A673 (cell line): ENCODE measurements around the gene PFN3. TPM values are rescaled to one million over a fixed set of nuclear protein-coding genes. Genes with fewer than 3 reads are reported as not detected.

ENCODE experiments used
- BruUV-seq: library from RNA; stranded (reverse); fragments of 400-500 nt; replicated peaks from 2 replicates; lab custom pipeline; 2021; lab: Mats Ljungman, UMichigan
- CTCF ChIA-PET: fragments of 300-600 bp; sonication (Branson Sonifier 250); formaldehyde crosslinking; loops from one replicate; lab custom pipeline; 2022; ENCODE audit warnings: antibody characterized with exemption; lab: Charles Lee
- POLR2A ChIA-PET: fragments of 300-600 bp; sonication (Branson Sonifier 250); formaldehyde crosslinking; loops from one replicate; lab custom pipeline; 2022; ENCODE audit warnings: antibody characterized with exemption; ENCODE audit not compliant: low non-redundant PET; lab: Charles Lee
- DNase-seq: peaks from one replicate; pipeline ENCODE4 v3.0.0-alpha.2; 2015; ENCODE audit warnings: low spot score
- H3K27ac ChIP-seq: fragments of 200-600 bp; sonication (generic); 2 replicates; pipeline ENCODE4 v1.5.1; 2016; ENCODE audit warnings: mixed run types, low read depth, mild to moderate bottlenecking, mixed read lengths, antibody characterized with exemption, low read length; ENCODE audit not compliant: poor library complexity, severe bottlenecking
- H3K27me3 ChIP-seq: fragments of 200-600 bp; sonication (generic); replicated peaks from 2 replicates; pipeline ENCODE4 v1.6.1; 2017; ENCODE audit warnings: mixed run types, low read depth, mild to moderate bottlenecking, mixed read lengths, antibody characterized with exemption, low read length; ENCODE audit not compliant: insufficient read depth, poor library complexity
- H3K36me3 ChIP-seq: fragments of 200-600 bp; sonication (generic); 2 replicates; pipeline ENCODE4 v1.6.1; 2016; ENCODE audit warnings: mixed run types, mild to moderate bottlenecking, mixed read lengths, antibody characterized with exemption, low read length; ENCODE audit not compliant: insufficient read depth, poor library complexity, severe bottlenecking
- H3K4me1 ChIP-seq: fragments of 200-600 bp; sonication (generic); 2 replicates; pipeline ENCODE4 v1.6.1; 2017; ENCODE audit warnings: mixed run types, mild to moderate bottlenecking, mixed read lengths, antibody characterized with exemption, low read length; ENCODE audit not compliant: insufficient read depth, poor library complexity, severe bottlenecking
- H3K4me3 ChIP-seq: fragments of 200-600 bp; sonication (generic); 2 replicates; pipeline ENCODE4 v1.5.1; 2016; ENCODE audit warnings: low read depth, mixed run types, mild to moderate bottlenecking, mixed read lengths, low read length; ENCODE audit not compliant: poor library complexity, severe bottlenecking
- H3K9me3 ChIP-seq: fragments of 200-600 bp; sonication (generic); 2 replicates; pipeline ENCODE4 v1.6.1; 2016; ENCODE audit warnings: mixed run types, low read depth, mild to moderate bottlenecking, mixed read lengths, antibody characterized with exemption, low read length; ENCODE audit not compliant: poor library complexity, severe bottlenecking
- EZH2 ChIP-seq: fragments of 200-600 bp; sonication (generic); IDR thresholded peaks from 2 replicates; pipeline ENCODE4 v1.6.1; 2017; ENCODE audit warnings: borderline replicate concordance, low read depth, mild to moderate bottlenecking, mixed read lengths, antibody characterized with exemption, low read length; ENCODE audit not compliant: poor library complexity, severe bottlenecking
- intact Hi-C: fragments of 100-400 bp; cut with micrococcal nuclease; formaldehyde crosslinking; loops from one replicate; pipeline ENCODE4 v1.10.0; 2022; ENCODE audit not compliant: unreplicated experiment
- total RNA-seq: library from RNA; stranded (reverse); gene quantifications from 2 replicates; pipeline ENCODE4 v1.2.3, GENCODE V29; 2021
- TF ChIP-seq, protein P1 (sequence below): fragments of 300-800, 200-600 bp; sonication (generic); conservative IDR thresholded peaks from 2 replicates; pipeline ENCODE4 v1.5.1; 2017; ENCODE audit warnings: low read depth, mild to moderate bottlenecking, antibody characterized with exemption, low read length, moderate library complexity, mixed read lengths

Gene PFN3
- total RNA-seq, 1 experiment from 2014 or later = not detected

DNA sequence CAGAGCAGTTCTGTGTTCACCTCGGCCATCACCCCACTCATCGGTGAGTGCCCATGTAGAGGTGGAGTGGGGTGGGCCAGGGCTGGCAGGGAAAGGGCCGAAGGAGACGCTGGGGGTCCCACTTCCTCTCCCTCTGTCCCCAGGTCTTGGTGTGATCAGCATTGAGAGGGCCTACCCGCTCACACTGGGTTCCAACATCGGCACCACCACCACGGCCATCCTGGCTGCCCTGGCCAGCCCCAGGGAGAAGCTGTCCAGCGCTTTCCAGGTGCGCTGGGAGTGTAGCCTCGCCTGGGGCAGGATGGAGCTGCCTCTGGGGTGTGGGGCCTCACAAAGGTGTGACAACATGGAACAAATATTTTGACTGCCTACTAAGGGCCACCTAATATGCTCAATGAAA lies 3.7 kb downstream of the PFN3 start:
- no peak for DNase-seq
- POLR2A ChIA-PET = no interaction called here
- H3K36me3 ChIP-seq = no peaks in the 10 kb centered on the region
- peaks cover 21% of the 10 kb centered on the region for H3K27me3 ChIP-seq
- BruUV-seq = no TSS peak
- intact Hi-C loops = no loop called here
- no peaks in the 10 kb centered on the region for H3K9me3 ChIP-seq
- TF ChIP-seq EZH2 = no peak
- TF ChIP-seq, protein P1, sequence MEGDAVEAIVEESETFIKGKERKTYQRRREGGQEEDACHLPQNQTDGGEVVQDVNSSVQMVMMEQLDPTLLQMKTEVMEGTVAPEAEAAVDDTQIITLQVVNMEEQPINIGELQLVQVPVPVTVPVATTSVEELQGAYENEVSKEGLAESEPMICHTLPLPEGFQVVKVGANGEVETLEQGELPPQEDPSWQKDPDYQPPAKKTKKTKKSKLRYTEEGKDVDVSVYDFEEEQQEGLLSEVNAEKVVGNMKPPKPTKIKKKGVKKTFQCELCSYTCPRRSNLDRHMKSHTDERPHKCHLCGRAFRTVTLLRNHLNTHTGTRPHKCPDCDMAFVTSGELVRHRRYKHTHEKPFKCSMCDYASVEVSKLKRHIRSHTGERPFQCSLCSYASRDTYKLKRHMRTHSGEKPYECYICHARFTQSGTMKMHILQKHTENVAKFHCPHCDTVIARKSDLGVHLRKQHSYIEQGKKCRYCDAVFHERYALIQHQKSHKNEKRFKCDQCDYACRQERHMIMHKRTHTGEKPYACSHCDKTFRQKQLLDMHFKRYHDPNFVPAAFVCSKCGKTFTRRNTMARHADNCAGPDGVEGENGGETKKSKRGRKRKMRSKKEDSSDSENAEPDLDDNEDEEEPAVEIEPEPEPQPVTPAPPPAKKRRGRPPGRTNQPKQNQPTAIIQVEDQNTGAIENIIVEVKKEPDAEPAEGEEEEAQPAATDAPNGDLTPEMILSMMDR = no peak
- CTCF ChIA-PET = no interaction called here
- H3K4me3 ChIP-seq = no peak overlapping the region
- peaks cover 1% of the 10 kb centered on the region for H3K4me1 ChIP-seq
- no peak overlapping the region for H3K27ac ChIP-seq

DNA sequence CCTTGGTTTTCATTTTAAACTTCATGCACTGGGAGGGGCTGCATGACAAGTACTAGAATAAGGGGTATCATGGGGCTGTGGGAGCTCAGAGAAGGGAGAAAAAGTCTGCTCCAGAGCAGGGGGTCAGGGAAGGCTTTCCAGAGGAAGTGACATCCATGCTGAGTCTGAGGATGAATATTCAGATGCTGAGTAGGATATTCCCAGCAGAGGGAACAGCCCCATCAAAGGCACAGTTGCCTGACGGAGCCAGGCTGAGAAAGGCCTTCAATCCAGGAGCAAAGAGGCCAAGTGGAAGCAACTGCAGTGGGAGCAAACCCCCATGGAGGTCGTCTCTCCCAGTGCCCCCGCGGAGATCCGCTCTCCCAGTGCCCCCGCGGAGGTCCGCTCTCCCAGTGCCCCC lies 4.4 kb downstream of the PFN3 start:
- ChIA-PET POLR2A (no interaction called here), CTCF (no interaction called here)

DNA sequence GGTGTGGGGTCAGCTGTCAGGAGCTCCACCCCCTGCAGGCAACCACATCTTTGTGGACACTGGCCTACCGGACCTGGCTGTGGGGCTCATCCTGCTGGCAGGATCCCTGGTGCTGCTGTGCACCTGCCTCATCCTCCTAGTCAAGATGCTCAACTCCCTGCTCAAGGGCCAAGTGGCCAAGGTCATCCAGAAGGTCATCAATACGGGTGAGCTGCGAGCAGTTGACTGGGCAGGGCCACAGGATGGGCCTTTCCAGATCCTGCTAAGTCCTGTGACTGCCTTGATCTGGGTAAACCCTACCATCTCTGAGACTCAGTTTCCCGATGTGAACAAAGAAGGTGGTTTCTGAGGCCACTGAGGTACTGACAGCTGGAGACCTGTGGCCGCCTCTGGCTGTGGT lies 6.5 kb downstream of the PFN3 start:
- no peak for DNase-seq
- intact Hi-C loops = no loop called here
- ChIA-PET POLR2A (no interaction called here), CTCF (no interaction called here)
- no TSS peak for BruUV-seq
- TF ChIP-seq EZH2 = no peak
- TF ChIP-seq, protein P1 = no peak
- no peak overlapping the region for H3K4me3 ChIP-seq
- no peaks in the 10 kb centered on the region for H3K9me3 ChIP-seq
- peaks cover 4% of the 10 kb centered on the region for H3K4me1 ChIP-seq
- no peak overlapping the region for H3K27ac ChIP-seq
- H3K27me3 ChIP-seq = no peaks in the 10 kb centered on the region
- H3K36me3 ChIP-seq = no peaks in the 10 kb centered on the region

More for the DNA sequence above, 4.4 kb downstream of the PFN3 start:
- Histone ChIP-seq H3K27ac (no peak overlapping the region), H3K27me3 (peaks cover 14% of the 10 kb centered on the region), H3K36me3 (no peaks in the 10 kb centered on the region), H3K9me3 (no peaks in the 10 kb centered on the region), H3K4me3 (no peak overlapping the region), H3K4me1 (no peaks in the 10 kb centered on the region)
- BruUV-seq = no TSS peak
- DNase-seq = no peak
- no peak for TF ChIP-seq EZH2
- TF ChIP-seq, protein P1 = no peak
- intact Hi-C loops = no loop called here
